ENCODE data around the gene CASTOR1. TPM values are rescaled to one million over a fixed set of nuclear protein-coding genes. Genes with fewer than 3 reads are reported as not detected.

The CASTOR1 gene
- total and polyA plus RNA-seq, 2 donors (not counting 3 experiments of a cell fraction or from before 2014, with no cell fraction given): 8.1 to 26.8 TPM

DNA sequence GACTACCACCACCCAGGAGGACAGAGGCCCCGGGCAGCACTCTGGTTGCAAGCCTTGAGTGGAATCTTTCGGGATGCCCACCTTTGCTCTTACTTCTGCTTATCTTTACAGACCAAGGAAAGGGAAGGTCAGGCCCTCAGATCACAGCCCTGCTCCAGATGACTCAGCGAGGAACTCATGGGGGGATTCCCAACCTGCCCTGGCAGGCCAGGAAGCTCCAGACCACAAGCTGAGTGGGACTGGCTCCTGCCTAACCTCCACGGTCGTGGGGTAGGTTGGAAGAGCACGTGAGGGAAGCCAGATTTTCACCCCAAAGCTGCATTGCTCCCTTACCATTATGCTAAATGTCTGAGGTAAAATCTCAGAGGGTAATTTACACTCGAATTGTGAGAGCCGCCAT, 25.6 kb upstream of the CASTOR1 start:
- intact Hi-C loops (cut with micrococcal nuclease) (no loop called here), dilution Hi-C loops (cut with MboI; ENCODE audit: extremely low pct_ligation_motif_present, low sequenced_read_pairs) (no loop called here)
- ChIA-PET CTCF (interaction anchor here (0.7 to 2.5 kb wide), 2 partner anchors 27 to 54 kb away, joined by 4 to 9 read pairs; no protein-coding TSS in a partner anchor), POLR2A (no interaction called here)
- Histone ChIP-seq H3K36me3 (ENCODE audit: control insufficient read depth in 2 of 2, extremely low read depth in 1 of 2, insufficient read depth in 2 of 2, low read length in 2 of 2) (no peaks in the 10 kb centered on the region), H3K9ac (replicated peaks; ENCODE audit: extremely low read depth, insufficient read depth, low read length) (no peak overlapping the region), H3K27me3 (ENCODE audit: control insufficient read depth in 2 of 2, insufficient read depth in 2 of 2, low read length in 2 of 2) (no peaks in the 10 kb centered on the region), H3K9me1 (replicated peaks; ENCODE audit: control insufficient read depth, extremely low read depth, insufficient read depth, low read length) (no peaks in the 10 kb centered on the region), H3K4me3 (replicated peaks in 1 of 3; ENCODE audit: insufficient read depth in 1 of 3, low read depth in 1 of 3, low read length in 3 of 3) (no peak overlapping the region), H3K9me3 (replicated peaks; ENCODE audit: control insufficient read depth, insufficient read depth, low read length) (no peaks in the 10 kb centered on the region), H3K4me1 (ENCODE audit: control insufficient read depth, extremely low read depth, insufficient read depth, low read length) (no peaks in the 10 kb centered on the region), H3K79me2 (ENCODE audit: control insufficient read depth, insufficient read depth, low read length) (no peaks in the 10 kb centered on the region), H3K4me2 (ENCODE audit: insufficient read depth, low read length) (no peak overlapping the region), H4K20me1 (replicated peaks; ENCODE audit: control insufficient read depth, extremely low read depth, insufficient read depth, low read length) (no peaks in the 10 kb centered on the region), H2AFZ (ENCODE audit: low read depth, low read length) (no peak overlapping the region), H3K27ac (ENCODE audit: insufficient read depth, low read depth, low read length) (no peak overlapping the region)
- BruUV-seq (replicated peaks): no TSS peak
- no peak for TF ChIP-seq JUN (IDR thresholded peaks at IDR 0.05; ENCODE audit: borderline replicate concordance, insufficient read depth, insufficient read length, low read depth)
- TF ChIP-seq, protein P1, sequence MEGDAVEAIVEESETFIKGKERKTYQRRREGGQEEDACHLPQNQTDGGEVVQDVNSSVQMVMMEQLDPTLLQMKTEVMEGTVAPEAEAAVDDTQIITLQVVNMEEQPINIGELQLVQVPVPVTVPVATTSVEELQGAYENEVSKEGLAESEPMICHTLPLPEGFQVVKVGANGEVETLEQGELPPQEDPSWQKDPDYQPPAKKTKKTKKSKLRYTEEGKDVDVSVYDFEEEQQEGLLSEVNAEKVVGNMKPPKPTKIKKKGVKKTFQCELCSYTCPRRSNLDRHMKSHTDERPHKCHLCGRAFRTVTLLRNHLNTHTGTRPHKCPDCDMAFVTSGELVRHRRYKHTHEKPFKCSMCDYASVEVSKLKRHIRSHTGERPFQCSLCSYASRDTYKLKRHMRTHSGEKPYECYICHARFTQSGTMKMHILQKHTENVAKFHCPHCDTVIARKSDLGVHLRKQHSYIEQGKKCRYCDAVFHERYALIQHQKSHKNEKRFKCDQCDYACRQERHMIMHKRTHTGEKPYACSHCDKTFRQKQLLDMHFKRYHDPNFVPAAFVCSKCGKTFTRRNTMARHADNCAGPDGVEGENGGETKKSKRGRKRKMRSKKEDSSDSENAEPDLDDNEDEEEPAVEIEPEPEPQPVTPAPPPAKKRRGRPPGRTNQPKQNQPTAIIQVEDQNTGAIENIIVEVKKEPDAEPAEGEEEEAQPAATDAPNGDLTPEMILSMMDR (IDR thresholded peaks at IDR 0.05; ENCODE audit: extremely low read depth in 1 of 2, insufficient read depth in 1 of 2, low read depth in 1 of 2, low read length in 2 of 2): no peak
- no peak for TF ChIP-seq POLR2AphosphoS5 (IDR thresholded peaks at IDR 0.05; ENCODE audit: insufficient read depth, low read depth, low read length)
- TF ChIP-seq GATA2 (IDR thresholded peaks at IDR 0.05; ENCODE audit: insufficient read depth, insufficient read length, low read depth, low read length): no peak
- TF ChIP-seq FOS (IDR thresholded peaks at IDR 0.05; ENCODE audit: borderline replicate concordance, insufficient read depth, low read length): no peak
- no peak for TF ChIP-seq POLR2A (IDR thresholded peaks at IDR 0.05; ENCODE audit: low read depth, low read length)
- TF ChIP-seq EZH2 (IDR thresholded peaks at IDR 0.05; ENCODE audit: borderline replicate concordance, low read depth, low read length, severe bottlenecking): no peak
- no peak for TF ChIP-seq MAX (IDR thresholded peaks at IDR 0.05; ENCODE audit: insufficient read depth, insufficient read length)
- no peak for TF ChIP-seq MYC (IDR thresholded peaks at IDR 0.05; ENCODE audit: low read depth, low read length)
- DNase-seq (ENCODE audit: low read depth, low spot score) (no peak), FAIRE-seq (peak; percentile 55)

Data from endothelial cell of umbilical vein (primary cell).